Measurements from ENCODE around the gene TNPO2.
A peak's percentile ranks its signal among the peaks of the same experiment; 100 is the strongest.

The TNPO2 gene

GRCh38 chr19:12723641-12724426 lies at the start of gene TNPO2:
TSS of gene TNPO2 (minus strand) at chr19:12723932. CDS start at chr19:12720977, 2,955 bp downstream.
- DNase-seq (ENCODE audit: low read depth) = peak; percentile 38

GRCh38 chr19:12772323-12772722 lies 48.6 kb upstream of the TNPO2 start:
- DNase-seq (ENCODE audit: low read depth) = no peak

DNA sequence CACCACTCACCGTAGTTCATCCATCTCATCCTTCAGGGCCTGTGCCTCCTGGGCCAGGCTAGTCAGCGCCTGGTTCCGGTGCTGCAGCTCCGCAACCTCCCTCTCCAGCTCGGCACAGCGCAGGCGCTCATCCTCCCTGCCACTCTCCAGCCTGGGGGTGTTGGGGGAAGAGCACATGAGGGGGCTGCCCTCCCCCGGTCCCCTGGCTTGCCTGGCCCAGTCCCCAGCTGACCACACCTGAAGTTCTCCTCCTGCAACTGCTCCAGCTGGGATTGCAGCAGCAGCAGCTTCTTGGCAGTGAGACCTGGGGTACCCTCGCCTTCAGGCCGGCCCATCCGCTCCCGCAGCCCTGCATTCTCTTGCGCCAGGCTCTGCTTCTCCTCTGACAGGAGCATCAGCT lies 47.2 kb upstream of the TNPO2 start:
- DNase-seq (ENCODE audit: low read depth) = no peak

DNA sequence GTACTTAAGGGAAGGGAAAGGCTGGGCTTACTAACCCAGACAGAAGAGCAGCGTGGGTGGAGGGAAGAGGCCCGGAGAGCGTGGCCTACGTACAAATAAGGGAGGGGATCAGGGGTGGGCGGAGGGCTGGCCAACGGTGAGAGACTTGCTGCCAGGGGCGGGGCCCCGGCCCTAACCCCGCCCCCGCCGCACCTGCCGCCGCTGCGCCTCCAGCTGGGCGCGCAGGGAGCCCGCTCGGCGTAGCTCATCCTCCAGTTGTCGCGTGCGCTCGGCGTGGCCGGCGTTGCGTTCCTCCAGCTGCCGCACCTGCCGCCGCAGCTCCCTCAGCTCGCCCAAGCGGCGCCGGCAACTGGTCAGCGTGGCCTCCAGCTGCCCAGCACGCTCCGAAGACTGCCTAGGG lies 46.0 kb upstream of the TNPO2 start:
- no peak for DNase-seq (ENCODE audit: low read depth)

DNA sequence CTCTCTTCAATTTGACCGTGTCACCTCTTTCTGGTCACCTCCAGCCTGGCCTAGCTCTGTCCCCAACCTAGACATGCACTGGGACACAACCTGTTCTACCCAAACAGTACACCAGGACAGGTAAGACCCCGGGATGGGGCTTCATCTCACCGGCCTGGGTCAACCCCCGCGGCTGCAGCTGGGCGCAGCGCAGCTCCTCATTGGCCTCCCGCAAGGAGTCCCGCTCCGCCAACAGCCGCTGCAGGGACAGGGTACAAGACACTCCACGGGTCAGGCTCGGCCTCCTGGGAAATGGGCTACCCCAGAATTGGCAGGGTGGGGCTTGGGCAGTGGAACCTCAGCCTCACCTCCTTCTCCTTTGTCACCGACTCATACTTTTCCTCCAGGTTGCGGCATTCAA lies 43.9 kb upstream of the TNPO2 start:
- DNase-seq (ENCODE audit: low read depth) = no peak

DNA sequence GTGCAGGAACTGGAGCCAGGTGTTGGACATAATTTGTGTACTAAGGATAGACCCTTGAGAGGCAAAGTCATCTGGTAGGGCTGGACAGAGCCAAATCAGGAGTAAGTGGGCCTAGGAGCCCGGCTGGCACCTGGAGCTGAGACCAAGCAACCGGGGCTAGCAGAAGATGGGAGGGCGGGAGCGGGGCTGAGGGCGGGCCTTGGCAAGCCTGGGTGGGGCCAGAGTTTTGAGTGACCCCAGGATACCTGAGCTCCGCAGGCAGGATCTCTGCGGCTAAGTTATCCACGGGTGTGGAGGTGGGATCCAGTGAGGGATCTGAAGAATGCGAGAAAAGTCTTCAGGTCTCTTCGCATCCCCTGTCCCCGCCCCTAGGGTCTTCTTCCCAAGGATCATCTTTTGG lies 43.4 kb upstream of the TNPO2 start:
- no peak for DNase-seq (ENCODE audit: low read depth)

DNA sequence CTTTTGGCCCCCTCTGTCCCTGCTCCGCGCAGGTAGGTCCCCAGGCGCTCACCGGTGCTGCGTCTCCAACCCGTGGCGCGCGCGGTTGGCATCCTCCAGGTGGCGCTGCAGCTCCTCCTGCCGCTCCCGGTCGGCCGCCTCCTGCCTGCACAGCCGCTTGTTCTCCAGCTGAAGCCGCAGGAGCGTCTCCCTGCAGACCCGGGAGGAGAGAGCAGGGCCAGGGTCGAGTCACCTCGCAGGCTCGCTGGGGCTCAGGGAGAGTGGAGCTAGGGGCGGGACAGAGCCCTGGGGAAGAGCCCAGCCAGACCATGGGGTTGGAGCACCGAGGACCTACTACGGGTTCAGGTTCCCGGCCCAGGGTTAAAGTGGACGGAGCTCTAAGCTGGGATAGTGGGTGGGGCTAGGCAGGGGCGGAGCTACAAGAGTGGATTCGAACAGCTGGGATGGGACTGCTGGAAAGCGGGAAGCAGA lies 42.4 kb upstream of the TNPO2 start:
- peak; percentile 56 for DNase-seq (ENCODE audit: low read depth)

DNA sequence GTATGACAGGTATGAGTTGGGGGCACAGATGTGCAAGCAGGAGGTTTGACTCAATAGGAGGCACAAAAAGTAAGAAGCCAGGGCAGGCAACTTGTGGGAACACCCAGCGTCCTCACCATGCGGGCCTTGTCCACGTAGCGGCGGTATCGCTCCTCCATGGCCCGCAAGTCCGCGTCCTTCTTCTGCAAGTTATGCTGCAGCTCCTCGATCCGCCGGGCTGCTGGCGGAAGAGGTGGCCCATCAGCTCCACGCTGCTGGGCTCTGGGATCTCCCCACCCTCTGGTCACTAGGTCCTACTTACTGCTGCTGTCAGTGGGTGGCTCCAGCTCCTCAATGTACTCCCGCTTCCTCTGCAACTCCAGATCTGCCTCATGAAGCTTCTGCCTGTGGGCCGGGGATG lies 41.0 kb upstream of the TNPO2 start:
- DNase-seq (ENCODE audit: low read depth) = no peak

DNA sequence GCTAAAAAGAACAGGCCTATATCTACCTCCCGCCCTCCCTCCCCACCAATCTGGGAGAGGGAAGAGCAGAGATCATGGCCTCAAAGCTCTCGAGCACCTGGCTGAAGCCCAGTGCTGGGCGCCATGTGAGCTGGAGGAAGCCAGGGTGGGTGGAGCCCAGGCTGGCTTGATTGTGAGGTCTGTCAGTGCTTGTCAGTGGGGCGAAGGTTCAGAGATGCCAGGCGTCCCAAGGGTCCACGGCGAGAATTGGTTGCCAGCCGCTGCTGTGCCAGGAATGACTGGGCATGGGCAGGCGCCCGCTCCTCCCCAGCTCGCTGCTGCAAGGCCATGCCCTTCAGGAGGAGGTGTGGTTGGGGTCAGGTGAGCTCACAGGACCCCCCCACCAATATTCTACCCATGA lies 39.4 kb upstream of the TNPO2 start:
- DNase-seq (ENCODE audit: low read depth) = no peak

GRCh38 chr19:12759686-12760085 lies 36.0 kb upstream of the TNPO2 start:
- no peak for DNase-seq (ENCODE audit: low read depth)

DNA sequence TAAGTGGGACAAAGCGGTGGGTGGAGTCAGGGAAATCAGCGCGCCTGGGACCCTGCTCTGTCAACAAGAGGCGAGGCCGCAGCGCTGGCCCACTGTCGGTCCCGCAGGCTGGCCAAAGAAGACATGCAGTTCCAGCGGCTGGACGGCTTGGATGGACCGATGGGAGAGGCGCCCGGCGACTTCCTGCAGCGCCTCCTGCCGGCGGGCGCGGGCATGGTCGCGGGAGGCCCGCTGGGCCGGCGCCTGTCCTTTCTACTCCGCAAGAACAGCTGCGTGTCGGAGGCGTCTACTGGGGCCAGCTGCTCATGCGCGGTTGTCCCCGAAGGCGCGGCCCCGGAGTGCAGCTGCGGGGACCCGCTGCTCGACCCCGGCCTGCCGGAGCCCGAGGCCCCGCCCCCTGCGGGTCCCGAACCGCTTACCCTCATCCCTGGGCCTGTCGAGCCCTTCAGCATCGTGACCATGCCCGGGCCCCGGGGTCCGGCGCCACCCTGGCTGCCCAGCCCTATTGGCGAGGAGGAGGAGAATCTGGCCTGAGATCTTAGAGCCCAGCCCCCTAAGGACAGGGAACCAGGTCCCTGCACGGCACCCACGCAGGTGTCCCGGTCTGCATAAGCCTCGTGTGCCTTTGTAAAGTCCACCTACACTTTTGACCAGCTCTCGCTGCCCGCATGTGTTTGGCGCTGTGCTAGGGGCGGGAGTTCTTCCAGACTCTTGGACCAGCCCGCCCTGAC lies 34.0 kb upstream of the TNPO2 start:
- DNase-seq (ENCODE audit: low read depth) = peak; percentile 53

GRCh38 chr19:12756150-12756883 lies 32.6 kb upstream of the TNPO2 start:
- DNase-seq (ENCODE audit: low read depth) = no peak

DNA sequence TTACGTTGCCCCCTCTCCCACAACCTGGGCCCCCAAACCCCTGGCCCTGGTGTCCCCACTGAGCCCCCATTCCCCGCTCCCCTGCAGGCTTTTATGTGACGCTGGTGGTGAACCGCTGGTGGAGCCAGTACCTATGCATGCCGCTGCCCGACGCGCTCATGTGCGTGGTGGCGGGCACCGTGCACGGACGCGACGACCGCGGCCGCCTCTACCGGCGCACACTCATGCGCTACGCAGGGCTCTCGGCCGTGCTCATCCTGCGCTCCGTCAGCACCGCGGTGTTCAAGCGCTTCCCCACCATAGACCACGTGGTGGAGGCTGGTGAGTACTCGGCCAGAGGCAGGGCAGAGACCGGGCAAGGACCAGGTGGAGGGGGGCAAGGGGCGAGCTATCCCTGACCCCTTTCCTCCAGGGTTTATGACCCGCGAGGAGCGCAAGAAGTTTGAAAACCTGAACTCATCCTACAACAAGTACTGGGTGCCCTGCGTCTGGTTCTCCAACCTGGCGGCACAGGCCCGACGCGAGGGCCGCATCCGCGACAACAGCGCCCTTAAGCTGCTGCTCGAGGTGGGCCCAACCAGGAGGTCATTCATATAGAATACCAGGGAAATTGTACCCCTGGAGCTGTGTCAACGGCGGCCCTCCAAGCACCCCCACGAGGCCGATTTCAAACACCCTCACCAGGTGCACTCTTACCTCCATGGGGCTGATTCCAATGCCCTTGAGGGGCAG lies 30.9 kb upstream of the TNPO2 start:
- DNase-seq (ENCODE audit: low read depth) = no peak

- DNase-seq (ENCODE audit: low read depth) = no peak
Observed at GRCh38 chr19:12752056-12752781, 28.5 kb upstream of the TNPO2 start.

- DNase-seq (ENCODE audit: low read depth) = no peak
Observed at GRCh38 chr19:12751635-12752034, 27.9 kb upstream of the TNPO2 start, which contains the start of gene BEST2. TSS of gene BEST2 (plus strand) at chr19:12751791. CDS start at chr19:12752593, 802 bp downstream.

GRCh38 chr19:12750851-12751250 lies 27.1 kb upstream of the TNPO2 start:
- no peak for DNase-seq (ENCODE audit: low read depth)

DNA sequence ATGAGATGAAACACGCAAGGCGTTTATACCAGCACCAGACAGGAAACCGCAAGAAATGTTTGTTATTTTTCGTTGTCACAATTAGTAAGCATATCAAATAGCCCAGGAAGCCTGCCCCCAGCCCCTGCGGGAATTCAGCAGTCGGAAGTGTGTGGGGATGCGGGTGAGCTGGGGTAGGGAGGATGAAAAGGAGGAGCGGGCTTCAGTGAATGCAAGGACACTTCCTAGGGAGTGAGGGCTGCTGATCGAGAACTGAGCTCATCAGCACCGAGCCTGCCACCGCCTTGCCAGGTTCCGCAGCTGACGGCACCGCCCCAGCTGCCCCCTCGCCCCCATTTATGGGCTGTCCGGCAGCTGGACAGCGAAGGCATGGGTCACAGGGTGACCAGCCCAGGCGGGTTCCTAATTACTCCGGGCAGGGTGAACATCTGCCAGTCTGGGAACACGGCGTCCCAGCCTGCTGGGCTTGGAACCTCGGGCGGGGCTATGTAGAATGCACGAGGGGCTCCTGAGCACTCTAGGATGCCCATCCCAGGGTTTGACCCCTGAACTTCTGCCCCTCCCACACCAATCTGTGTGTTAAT lies 26.3 kb upstream of the TNPO2 start:
- no peak for DNase-seq (ENCODE audit: low read depth)

GRCh38 chr19:12748489-12748888 lies 24.8 kb upstream of the TNPO2 start:
- no peak for DNase-seq (ENCODE audit: low read depth)

GRCh38 chr19:12745166-12745897 lies 21.6 kb upstream of the TNPO2 start:
- DNase-seq (ENCODE audit: low read depth) = no peak

GRCh38 chr19:12737835-12738351 lies 14.2 kb upstream of the TNPO2 start:
- DNase-seq (ENCODE audit: low read depth) = no peak

Measured in stimulated activated CD8-positive, alpha-beta memory T cell treated with anti-CD3 and anti-CD28 coated beads, Interleukin-15, amount 100 ng/mL, for 24 hours (primary cell).